OCI-LY1 (cell line): ENCODE measurements around the gene HAAO.

ENCODE experiments used
- H2AFZ ChIP-seq: fragments of 200-600 bp; sonication (generic), shearing (Covaris generic); 2 replicates; pipeline ENCODE4 v1.6.0; 2014; ENCODE audit warnings: antibody characterized with exemption, mild to moderate bottlenecking, low read length
- H3F3A ChIP-seq: fragments of 200-600 bp; sonication (generic), shearing (Covaris generic); 2 replicates; pipeline ENCODE4 v1.6.0; 2014; ENCODE audit warnings: mild to moderate bottlenecking, antibody characterized with exemption, low read length, moderate library complexity; ENCODE audit not compliant: insufficient read depth
- H3K27ac ChIP-seq: fragments of 200-600 bp; sonication (generic); 2 replicates; pipeline ENCODE4 v1.5.1; 2014; ENCODE audit warnings: low read length, mixed run types, mild to moderate bottlenecking, low read depth; ENCODE audit not compliant: poor library complexity, severe bottlenecking
- H3K27me3 ChIP-seq: fragments of 200-600 bp; sonication (generic); 2 replicates; pipeline ENCODE4 v1.6.0; 2014; ENCODE audit warnings: antibody characterized with exemption, mild to moderate bottlenecking, low read length, moderate library complexity; ENCODE audit not compliant: insufficient read depth
- H3K36me3 ChIP-seq: fragments of 200-600 bp; sonication (generic); 2 replicates; pipeline ENCODE4 v1.6.1; 2014; ENCODE audit warnings: mild to moderate bottlenecking, antibody characterized with exemption, low read length, moderate library complexity, mixed read lengths; ENCODE audit not compliant: insufficient read depth
- H3K4me1 ChIP-seq: fragments of 200-600 bp; sonication (generic); 2 replicates; pipeline ENCODE4 v1.5.1; 2014; ENCODE audit warnings: mild to moderate bottlenecking, low read length, moderate library complexity; ENCODE audit not compliant: insufficient read depth, severe bottlenecking
- H3K4me2 ChIP-seq: fragments of 200-600 bp; sonication (generic), shearing (Covaris generic); 2 replicates; pipeline ENCODE4 v1.6.1; 2014; ENCODE audit warnings: low read length
- H3K4me3 ChIP-seq: fragments of 200-600 bp; sonication (generic); 2 replicates; pipeline ENCODE4 v1.5.1; 2014; ENCODE audit warnings: low read length, low read depth, mild to moderate bottlenecking, mixed read lengths; ENCODE audit not compliant: poor library complexity, severe bottlenecking
- H3K79me2 ChIP-seq: fragments of 200-600 bp; shearing (Covaris generic); 2 replicates; pipeline ENCODE4 v1.6.1; 2016; ENCODE audit warnings: mixed run types, low read length, mixed read lengths; ENCODE audit not compliant: insufficient read depth
- H3K9ac ChIP-seq: fragments of 200-600 bp; sonication (generic), shearing (Covaris generic); 2 replicates; pipeline ENCODE4 v1.6.1; 2014; ENCODE audit warnings: mild to moderate bottlenecking, low read length, mixed read lengths
- H3K9me2 ChIP-seq: fragments of 200-600 bp; sonication (generic), shearing (Covaris generic); 2 replicates; pipeline ENCODE4 v1.6.1; 2014; ENCODE audit warnings: low read depth, mild to moderate bottlenecking, low read length, mixed read lengths
- H3K9me3 ChIP-seq: fragments of 200-600 bp; shearing (Covaris generic); 2 replicates; pipeline ENCODE4 v1.6.1; 2014; ENCODE audit warnings: low read length, mixed read lengths
- H4K20me1 ChIP-seq: fragments of 200-600 bp; sonication (generic), shearing (Covaris generic); 2 replicates; pipeline ENCODE4 v1.6.0; 2016; ENCODE audit warnings: mild to moderate bottlenecking, low read length; ENCODE audit not compliant: insufficient read depth
- EZH2 ChIP-seq: fragments of 200-600 bp; sonication (generic), shearing (Covaris generic); IDR thresholded peaks from 2 replicates; pipeline ENCODE4 v1.8.0; 2017; ENCODE audit warnings: borderline replicate concordance, mixed run types, mild to moderate bottlenecking, antibody characterized with exemption, low read length, moderate library complexity, mixed read lengths
- TF ChIP-seq, protein P1 (sequence below): fragments of 200-600 bp; sonication (generic), shearing (Covaris generic); IDR thresholded peaks from 2 replicates; pipeline ENCODE4 v1.5.1; 2017; ENCODE audit warnings: mild to moderate bottlenecking, antibody characterized with exemption, low read length, moderate library complexity, mixed read lengths

HAAO gene

DNA sequence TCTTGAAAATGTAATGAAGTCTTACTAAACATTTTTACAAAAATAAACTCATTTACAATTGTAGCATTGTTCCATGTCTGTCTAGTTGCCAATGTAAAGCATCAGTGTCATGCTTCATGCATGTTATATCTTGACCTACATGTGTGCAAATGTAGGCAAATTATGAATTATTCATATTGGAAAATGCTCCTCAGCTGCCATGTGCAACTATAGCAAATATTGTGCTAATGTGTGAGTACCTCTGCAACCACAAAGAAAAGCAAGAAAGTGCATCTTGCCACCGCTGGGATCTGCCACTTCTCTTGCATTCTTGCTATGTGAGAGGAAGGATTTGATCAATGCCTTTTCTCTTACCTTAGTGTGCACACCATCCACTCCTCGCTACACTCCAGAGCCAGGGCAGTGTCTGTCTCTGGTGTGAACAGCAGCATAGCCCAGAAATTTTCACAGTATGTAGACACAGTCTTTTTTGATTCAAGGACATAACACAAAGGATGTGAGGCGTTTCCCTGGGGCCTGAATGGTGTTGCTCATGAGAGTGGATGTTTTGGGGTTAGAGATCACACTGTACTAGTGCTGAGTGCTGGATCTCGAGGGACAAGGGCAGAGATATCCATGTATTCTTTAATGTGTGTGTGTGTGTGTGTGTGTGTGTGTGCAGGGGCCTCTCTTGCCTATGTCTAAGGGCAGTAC, 47.6 kb upstream of the HAAO start:
- H3K27ac ChIP-seq: no peak overlapping the region
- H3K9me2 ChIP-seq: no peaks in the 10 kb centered on the region
- no peaks in the 10 kb centered on the region for H4K20me1 ChIP-seq
- no peaks in the 10 kb centered on the region for H3K79me2 ChIP-seq
- H3K4me2 ChIP-seq: no peak overlapping the region
- no peak overlapping the region for H3K4me3 ChIP-seq
- no peaks in the 10 kb centered on the region for H3F3A ChIP-seq
- no peak overlapping the region for H2AFZ ChIP-seq
- H3K9ac ChIP-seq: no peak overlapping the region
- H3K36me3 ChIP-seq: no peaks in the 10 kb centered on the region
- H3K27me3 ChIP-seq: no peaks in the 10 kb centered on the region; the same call in 1 of the 2 replicates
- no peak for TF ChIP-seq EZH2
- H3K9me3 ChIP-seq: no peaks in the 10 kb centered on the region
- no peaks in the 10 kb centered on the region for H3K4me1 ChIP-seq

DNA sequence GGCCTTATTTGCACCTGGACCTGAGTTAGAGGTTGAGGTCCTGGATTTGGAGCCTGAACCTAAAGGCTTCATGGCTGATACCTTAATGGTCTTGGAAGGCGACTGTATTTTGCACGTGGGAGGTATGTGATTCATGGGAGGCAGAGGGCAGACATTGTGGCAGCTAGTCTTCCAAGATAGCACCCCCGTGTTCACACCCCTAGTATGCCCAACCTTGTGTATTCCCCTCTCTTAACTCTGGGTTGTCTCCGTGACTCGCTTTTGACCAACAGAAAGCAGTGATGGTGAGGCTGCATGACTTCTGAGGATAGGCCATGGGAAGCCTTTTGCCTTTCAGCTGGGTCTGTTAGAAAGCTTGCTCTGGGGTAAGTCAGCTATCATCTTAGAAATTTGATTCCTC, 45.8 kb upstream of the HAAO start:
- H3K27me3 ChIP-seq: no peaks in the 10 kb centered on the region; the same call in 1 of the 2 replicates
- no peaks in the 10 kb centered on the region for H3K9me2 ChIP-seq
- no peaks in the 10 kb centered on the region for H3K9me3 ChIP-seq
- no peak for TF ChIP-seq EZH2
- TF ChIP-seq, protein P1, sequence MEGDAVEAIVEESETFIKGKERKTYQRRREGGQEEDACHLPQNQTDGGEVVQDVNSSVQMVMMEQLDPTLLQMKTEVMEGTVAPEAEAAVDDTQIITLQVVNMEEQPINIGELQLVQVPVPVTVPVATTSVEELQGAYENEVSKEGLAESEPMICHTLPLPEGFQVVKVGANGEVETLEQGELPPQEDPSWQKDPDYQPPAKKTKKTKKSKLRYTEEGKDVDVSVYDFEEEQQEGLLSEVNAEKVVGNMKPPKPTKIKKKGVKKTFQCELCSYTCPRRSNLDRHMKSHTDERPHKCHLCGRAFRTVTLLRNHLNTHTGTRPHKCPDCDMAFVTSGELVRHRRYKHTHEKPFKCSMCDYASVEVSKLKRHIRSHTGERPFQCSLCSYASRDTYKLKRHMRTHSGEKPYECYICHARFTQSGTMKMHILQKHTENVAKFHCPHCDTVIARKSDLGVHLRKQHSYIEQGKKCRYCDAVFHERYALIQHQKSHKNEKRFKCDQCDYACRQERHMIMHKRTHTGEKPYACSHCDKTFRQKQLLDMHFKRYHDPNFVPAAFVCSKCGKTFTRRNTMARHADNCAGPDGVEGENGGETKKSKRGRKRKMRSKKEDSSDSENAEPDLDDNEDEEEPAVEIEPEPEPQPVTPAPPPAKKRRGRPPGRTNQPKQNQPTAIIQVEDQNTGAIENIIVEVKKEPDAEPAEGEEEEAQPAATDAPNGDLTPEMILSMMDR: no peak
- H3F3A ChIP-seq: no peaks in the 10 kb centered on the region
- no peaks in the 10 kb centered on the region for H3K36me3 ChIP-seq
- H2AFZ ChIP-seq: no peak overlapping the region
- no peaks in the 10 kb centered on the region for H4K20me1 ChIP-seq
- no peak overlapping the region for H3K4me2 ChIP-seq
- H3K27ac ChIP-seq: no peak overlapping the region
- H3K4me1 ChIP-seq: no peaks in the 10 kb centered on the region
- H3K4me3 ChIP-seq: no peak overlapping the region
- H3K9ac ChIP-seq: no peak overlapping the region
- H3K79me2 ChIP-seq: no peaks in the 10 kb centered on the region

DNA sequence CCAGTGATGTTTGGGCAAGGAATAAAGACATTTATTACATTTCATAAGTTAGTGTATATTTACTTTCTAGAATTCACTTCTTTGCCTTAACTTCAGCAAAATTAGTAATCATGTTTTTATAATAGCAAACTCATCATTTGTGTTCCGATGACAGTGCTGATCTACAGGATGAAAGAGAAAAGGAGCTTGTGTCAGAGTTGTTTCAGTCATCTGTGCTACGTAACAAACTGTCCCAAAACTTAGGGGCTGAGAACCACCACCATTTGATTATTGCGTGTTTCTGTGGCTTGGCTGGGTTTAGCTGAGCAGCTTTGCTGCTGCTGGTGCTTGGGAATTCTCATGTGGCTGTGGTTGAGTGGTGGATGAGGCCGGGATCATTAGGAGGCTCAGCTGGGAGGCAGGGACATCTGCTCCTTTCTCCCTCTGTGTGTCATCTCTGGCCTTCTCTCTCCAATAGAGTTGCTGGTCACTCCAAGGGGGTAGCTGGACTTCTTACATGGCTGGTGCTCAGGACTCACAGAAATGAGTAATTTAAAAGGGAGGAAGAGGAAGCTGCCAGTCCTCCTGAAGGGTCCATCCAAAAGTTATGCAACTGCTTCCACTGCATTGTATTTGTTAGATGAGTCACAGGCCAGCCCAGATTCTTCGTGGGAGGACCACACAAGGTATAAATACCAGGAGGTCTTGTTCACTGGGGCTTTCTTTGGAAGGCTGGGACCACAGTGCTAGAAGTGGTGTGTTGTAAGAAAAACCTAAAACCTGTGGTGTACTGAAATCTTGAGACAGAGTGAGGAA, 43.4 kb upstream of the HAAO start:
- Histone ChIP-seq H3K4me1 (no peaks in the 10 kb centered on the region), H3K4me3 (no peak overlapping the region), H4K20me1 (no peaks in the 10 kb centered on the region), H3K27me3 (no peaks in the 10 kb centered on the region; the same call in 1 of the 2 replicates), H3F3A (no peaks in the 10 kb centered on the region), H2AFZ (no peak overlapping the region), H3K9me3 (no peaks in the 10 kb centered on the region), H3K36me3 (no peaks in the 10 kb centered on the region), H3K27ac (no peak overlapping the region), H3K9ac (no peak overlapping the region), H3K4me2 (no peak overlapping the region), H3K9me2 (no peaks in the 10 kb centered on the region), H3K79me2 (no peaks in the 10 kb centered on the region)
- TF ChIP-seq EZH2: no peak
- TF ChIP-seq, protein P1: no peak
